BJ (cell line): Measurements from ENCODE around the gene RAD51B. TPM values are rescaled to one million over a fixed set of nuclear protein-coding genes. Genes with fewer than 3 reads are reported as not detected.
A peak's percentile ranks its signal among the peaks of the same experiment; 100 is the strongest.

Experiments
- CTCF ChIA-PET: fragments of 350-600 bp; formaldehyde crosslinking; extraction: SDS; loops from one replicate; lab custom pipeline; 2021; ENCODE audit warnings: antibody characterized with exemption, inconsistent platforms; lab: Yijun Ruan, JAX
- POLR2A ChIA-PET: fragments of 300-600 bp; sonication (Branson Sonifier 250); formaldehyde crosslinking; extraction: SDS; loops from one replicate; lab custom pipeline; 2021; ENCODE audit warnings: antibody characterized with exemption; lab: Charles Lee
- DNase-seq: peaks from one replicate; pipeline ENCODE4 v3.0.0-alpha.2; 2011; ENCODE audit warnings: low read depth
- H3K27me3 ChIP-seq: 2 replicates; pipeline ENCODE4 v1.6.0; 2011; ENCODE audit warnings: low read length; ENCODE audit not compliant: control insufficient read depth, insufficient read depth
- H3K36me3 ChIP-seq: 2 replicates; pipeline ENCODE4 v1.5.1; 2011; ENCODE audit warnings: low read length; ENCODE audit not compliant: control insufficient read depth, insufficient read depth
- H3K4me3 ChIP-seq: 2 replicates; pipeline ENCODE4 v1.5.1; 2011; ENCODE audit warnings: low read depth, mild to moderate bottlenecking, control low read depth, low read length
- CTCF ChIP-seq: IDR thresholded peaks from 2 replicates; pipeline ENCODE4 v1.5.1; 2011; ENCODE audit warnings: low read depth, mild to moderate bottlenecking, control low read depth, inconsistent platforms, low read length, moderate library complexity; ENCODE audit not compliant: insufficient read depth
- polyA plus RNA-seq: library from polyadenylated mRNA; depleted of rRNA; stranded (reverse); fragments of >200 nt; gene quantifications from 2 replicates; pipeline ENCODE4 v1.2.3, GENCODE V29; 2011

RAD51B gene
- polyA plus RNA-seq, 1 experiment: 5.6 TPM

GRCh38 chr14:68145539-68145938, 326.0 kb downstream of the RAD51B start:
- POLR2A ChIA-PET: no interaction called here
- H3K4me3 ChIP-seq: no peak overlapping the region
- H3K36me3 ChIP-seq: no peaks in the 10 kb centered on the region
- no peak for TF ChIP-seq CTCF
- H3K27me3 ChIP-seq: no peaks in the 10 kb centered on the region
- DNase-seq: no peak
- CTCF ChIA-PET: no interaction called here

GRCh38 chr14:68146818-68147217, 327.2 kb downstream of the RAD51B start:
- ChIA-PET POLR2A (no interaction called here), CTCF (interaction anchor here (1.9 kb wide), 1 partner anchor 670 kb away, joined by 5 read pairs; no protein-coding TSS in a partner anchor)
- Histone ChIP-seq H3K36me3 (no peaks in the 10 kb centered on the region), H3K27me3 (no peaks in the 10 kb centered on the region), H3K4me3 (no peak overlapping the region)
- no peak for TF ChIP-seq CTCF
- DNase-seq: peak; percentile 84

GRCh38 chr14:68147303-68147702, 327.7 kb downstream of the RAD51B start:
- CTCF ChIA-PET: interaction anchor here (0.7 to 1.9 kb wide), 2 partner anchors 203 to 670 kb away, joined by 3 to 5 read pairs; no protein-coding TSS in a partner anchor
- Histone ChIP-seq H3K27me3 (no peaks in the 10 kb centered on the region), H3K36me3 (no peaks in the 10 kb centered on the region), H3K4me3 (no peak overlapping the region)
- no peak for DNase-seq
- POLR2A ChIA-PET: no interaction called here
- TF ChIP-seq CTCF: no peak

- Histone ChIP-seq H3K36me3 (no peaks in the 10 kb centered on the region), H3K27me3 (no peaks in the 10 kb centered on the region), H3K4me3 (no peak overlapping the region)
- ChIA-PET CTCF (no interaction called here), POLR2A (no interaction called here)
- no peak for TF ChIP-seq CTCF
- DNase-seq: no peak
Measured at GRCh38 chr14:68148276-68148675, 328.7 kb downstream of the RAD51B start.

GRCh38 chr14:68148763-68149162, 329.2 kb downstream of the RAD51B start:
- DNase-seq: no peak
- ChIA-PET CTCF (no interaction called here), POLR2A (no interaction called here)
- Histone ChIP-seq H3K4me3 (no peak overlapping the region), H3K27me3 (no peaks in the 10 kb centered on the region), H3K36me3 (no peaks in the 10 kb centered on the region)
- TF ChIP-seq CTCF: no peak
